Naive thymus-derived CD4-positive, alpha-beta T cell (primary cell): ENCODE data around the gene NPIPB8. TPM values are rescaled to one million over a fixed set of nuclear protein-coding genes. Genes with fewer than 3 reads are reported as not detected.
"Not testable (repeated sequence)": the region's sequence is repeated elsewhere in the genome, so short reads cannot be mapped to it uniquely, and the experiment has no call there.

Source experiments
- ATAC-seq: fragments of 150-1000 bp; cut with Tn5 transposase; 2 replicates; pipeline ENCODE4 v1.10.0; 2021; ENCODE audit warnings: mild to moderate bottlenecking, moderate library complexity
- CTCF ChIA-PET: fragments of 350-600 bp; sonication (Branson Sonifier 250); formaldehyde crosslinking; loops from one replicate; lab custom pipeline; 2021; ENCODE audit warnings: antibody characterized with exemption; lab: Charles Lee
- POLR2A ChIA-PET: fragments of 350-600 bp; sonication (Branson Sonifier 250); formaldehyde crosslinking; loops from one replicate; lab custom pipeline; 2021; ENCODE audit warnings: antibody characterized with exemption, inconsistent platforms; lab: Charles Lee
- DNase-seq, 9 donors: peaks; one replicate each; pipeline versions ENCODE4 v3.0.0 to v3.0.0-alpha.2; 2020 to 2022; ENCODE audit warnings: mixed read lengths in 1 of 9
- H3K27ac ChIP-seq: one replicate; pipeline ENCODE4 v1.7.0; 2013; ENCODE audit warnings: mild to moderate bottlenecking, low read depth, low read length, moderate library complexity
- H3K27me3 ChIP-seq, 2 donors: one replicate each; pipeline ENCODE4 v1.7.0; 2013; ENCODE audit warnings: low read length in 2 of 2, mild to moderate bottlenecking in 2 of 2, moderate library complexity in 2 of 2; ENCODE audit not compliant: control insufficient read depth in 2 of 2, insufficient read depth in 2 of 2
- H3K36me3 ChIP-seq, 3 experiments: 1 replicate in 2 of 3; 2 replicates in 1 of 3; pipeline ENCODE4 v1.7.0; 2013; ENCODE audit warnings: low read length in 3 of 3, mild to moderate bottlenecking in 3 of 3, moderate library complexity in 1 of 3; ENCODE audit not compliant: insufficient read depth in 3 of 3, control insufficient read depth in 2 of 3
- H3K4me1 ChIP-seq, 2 donors: one replicate each; pipeline ENCODE4 v1.7.0; 2013; ENCODE audit warnings: low read length in 2 of 2, mild to moderate bottlenecking in 2 of 2, moderate library complexity in 1 of 2; ENCODE audit not compliant: control insufficient read depth in 2 of 2, insufficient read depth in 2 of 2
- H3K4me3 ChIP-seq: 2 replicates; pipeline ENCODE4 v1.7.0; 2013; ENCODE audit warnings: mild to moderate bottlenecking, low read length
- H3K9me3 ChIP-seq, 3 experiments: 1 replicate in 2 of 3; 2 replicates in 1 of 3; pipeline ENCODE4 v1.7.0; 2013; ENCODE audit warnings: low read length in 3 of 3; ENCODE audit not compliant: control insufficient read depth in 2 of 3
- H3K27ac Mint-ChIP-seq, 9 donors: one replicate each; pipeline ENCODE4 v1.8.0; 2020 to 2022; ENCODE audit warnings: mixed read lengths in 9 of 9, mild to moderate bottlenecking in 8 of 9, moderate library complexity in 5 of 9, inconsistent platforms in 2 of 9
- H3K27me3 Mint-ChIP-seq, 5 donors: one replicate each; pipeline ENCODE4 v1.8.0; 2021 to 2022; ENCODE audit warnings: mixed read lengths in 5 of 5, mild to moderate bottlenecking in 1 of 5
- H3K36me3 Mint-ChIP-seq, 5 donors: one replicate each; pipeline ENCODE4 v1.8.0; 2020 to 2022; ENCODE audit warnings: mixed read lengths in 5 of 5, mild to moderate bottlenecking in 3 of 5, inconsistent platforms in 1 of 5
- H3K4me1 Mint-ChIP-seq, 7 donors: one replicate each; pipeline ENCODE4 v1.8.0; 2020 to 2022; ENCODE audit warnings: mixed read lengths in 7 of 7, mild to moderate bottlenecking in 3 of 7, inconsistent platforms in 1 of 7
- H3K4me3 Mint-ChIP-seq, 10 donors: one replicate each; pipeline ENCODE4 v1.8.0; 2020 to 2022; ENCODE audit warnings: mild to moderate bottlenecking in 10 of 10, mixed read lengths in 10 of 10, moderate library complexity in 6 of 10, inconsistent platforms in 2 of 10
- H3K9me3 Mint-ChIP-seq, 11 donors: one replicate each; pipeline ENCODE4 v1.8.0; 2020 to 2022; ENCODE audit warnings: mixed read lengths in 11 of 11, mild to moderate bottlenecking in 4 of 11, inconsistent platforms in 1 of 11, moderate library complexity in 1 of 11
- intact Hi-C, 2 donors: fragments of 100-400 bp; cut with micrococcal nuclease; formaldehyde crosslinking; loops; one replicate each; pipeline ENCODE4 v1.15.1; 2023
- polyA plus RNA-seq, 2 donors: library from polyadenylated mRNA; unstranded; fragments of 300-500 nt; fragmentation: Illumina TruSeq; gene quantifications; one replicate each; pipeline ENCODE4 v1.2.3, GENCODE V29; 2021
- total RNA-seq, 6 experiments: library from RNA in 5 of 6; stranded (reverse) in 5 of 6; gene quantifications; 1 replicate in 5 of 6; 2 replicates in 1 of 6; pipeline ENCODE4 v1.2.3 and lab custom pipeline; 2021 to 2026

NPIPB8 gene
- total and polyA plus RNA-seq, 7 experiments from 2014 or later = 0.88 to 3.0 (median 1.4) TPM; not detected in 3

DNA sequence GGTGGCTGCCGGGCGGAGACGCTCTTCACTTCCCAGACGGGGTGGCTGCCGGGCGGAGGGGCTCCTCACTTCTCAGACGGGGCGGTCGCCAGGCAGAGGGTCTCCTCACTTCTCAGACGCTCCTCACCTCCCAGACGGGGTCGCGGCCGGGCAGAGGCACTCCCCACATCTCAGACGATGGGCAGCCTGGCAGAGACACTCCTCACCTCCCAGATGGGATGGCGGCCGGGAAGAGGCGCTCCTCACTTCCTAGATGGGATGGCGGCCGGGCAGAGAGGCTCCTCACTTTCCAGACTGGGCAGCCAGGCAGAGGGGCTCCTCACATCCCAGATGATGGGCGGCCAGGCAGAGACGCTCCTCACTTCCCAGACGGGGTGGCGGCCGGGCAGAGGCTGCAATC is 28.4 kb downstream of the NPIPB8 start:
- H3K27ac Mint-ChIP-seq, ATAC-seq, H3K9me3 ChIP-seq, H3K4me1 Mint-ChIP-seq, POLR2A ChIA-PET, H3K27ac ChIP-seq, H3K9me3 Mint-ChIP-seq, CTCF ChIA-PET, H3K36me3 Mint-ChIP-seq, H3K4me3 ChIP-seq, H3K27me3 ChIP-seq, H3K4me3 Mint-ChIP-seq, H3K36me3 ChIP-seq, H3K4me1 ChIP-seq, intact Hi-C loops, DNase-seq, H3K27me3 Mint-ChIP-seq: not testable (repeated sequence)

DNA sequence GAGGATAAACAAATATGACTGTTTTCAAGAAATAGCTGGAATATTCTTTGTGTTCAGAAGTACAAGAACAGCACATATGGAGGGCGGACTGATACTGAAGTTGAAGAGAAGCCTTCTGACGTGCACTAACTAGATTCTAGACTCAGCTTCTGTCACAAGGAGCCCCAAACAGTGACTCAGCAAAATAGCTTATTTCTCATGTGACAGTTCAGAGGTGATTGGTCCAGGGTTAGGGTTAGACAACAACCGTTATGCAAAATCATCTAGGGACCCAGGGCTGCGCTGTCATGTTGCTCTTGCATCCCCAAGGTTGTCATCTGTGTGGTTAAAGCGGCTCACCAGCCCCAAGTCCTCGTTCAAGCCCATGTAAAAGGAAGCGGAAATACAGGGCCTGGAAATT is 29.6 kb downstream of the NPIPB8 start:
- H3K4me1 ChIP-seq, CTCF ChIA-PET, H3K9me3 ChIP-seq, POLR2A ChIA-PET, H3K4me1 Mint-ChIP-seq, H3K27me3 ChIP-seq, H3K27ac Mint-ChIP-seq, H3K9me3 Mint-ChIP-seq, intact Hi-C loops, H3K27ac ChIP-seq, H3K4me3 Mint-ChIP-seq, H3K27me3 Mint-ChIP-seq, H3K36me3 ChIP-seq, H3K36me3 Mint-ChIP-seq, DNase-seq, H3K4me3 ChIP-seq: not testable (repeated sequence)
- peak; percentile 46 for ATAC-seq

DNA sequence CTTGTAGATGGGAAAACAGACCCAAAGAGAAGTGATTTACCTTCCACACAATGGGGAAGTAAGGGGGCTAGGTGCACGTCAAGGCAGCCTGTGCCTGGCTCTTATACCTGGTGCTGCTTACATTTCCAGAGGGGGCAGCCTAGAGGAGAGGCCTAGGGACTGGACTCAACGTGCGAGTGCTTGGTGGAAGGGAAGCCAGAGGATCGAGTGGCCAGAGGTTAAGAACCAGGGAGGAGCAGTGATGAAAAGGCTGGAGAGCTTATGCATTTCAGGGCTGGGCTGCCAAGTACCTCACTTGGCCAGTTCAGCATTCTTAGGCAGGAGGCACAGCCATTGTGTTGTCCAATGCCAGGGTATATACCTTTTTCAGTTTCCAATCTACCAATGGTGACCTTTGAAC is 30.3 kb downstream of the NPIPB8 start:
- H3K4me1 ChIP-seq, H3K27ac Mint-ChIP-seq, H3K4me3 Mint-ChIP-seq, H3K27me3 Mint-ChIP-seq, H3K36me3 Mint-ChIP-seq, intact Hi-C loops, H3K9me3 ChIP-seq, CTCF ChIA-PET, ATAC-seq, H3K4me3 ChIP-seq, DNase-seq, H3K36me3 ChIP-seq, H3K27me3 ChIP-seq, H3K4me1 Mint-ChIP-seq, H3K27ac ChIP-seq, POLR2A ChIA-PET, H3K9me3 Mint-ChIP-seq: not testable (repeated sequence)

DNA sequence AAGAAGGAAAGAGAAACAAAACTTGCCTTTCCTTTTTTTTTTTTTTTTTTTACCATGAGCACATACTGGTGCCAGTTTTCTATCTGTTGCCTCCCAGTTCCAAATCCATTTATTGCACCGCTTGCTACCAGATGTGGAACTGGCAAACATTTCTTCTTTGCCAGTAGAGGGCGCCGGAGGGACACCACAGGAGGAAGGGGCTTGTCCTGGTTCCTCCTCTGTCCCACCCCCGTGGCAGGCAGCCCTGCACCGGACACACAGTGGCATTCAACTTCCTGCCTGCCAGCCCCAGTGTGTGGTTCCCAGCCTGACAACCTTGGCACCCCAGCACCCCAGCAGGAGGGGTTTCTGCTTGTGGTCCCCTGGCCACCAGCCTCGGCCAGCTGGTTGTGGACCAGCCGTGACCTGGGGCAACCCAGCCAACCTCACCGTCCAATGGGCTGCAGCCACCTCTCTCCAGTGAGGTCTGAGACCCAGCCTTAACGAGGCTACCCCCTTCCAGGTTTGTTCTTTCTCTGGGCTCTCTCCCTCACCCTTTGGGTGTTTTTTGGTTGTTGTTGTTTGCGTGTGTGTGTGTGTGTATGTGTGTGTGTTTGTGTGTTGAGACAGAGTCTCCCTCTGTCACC is 50.6 kb downstream of the NPIPB8 start:
- H3K27me3 Mint-ChIP-seq, intact Hi-C loops, H3K27ac ChIP-seq, CTCF ChIA-PET, POLR2A ChIA-PET, H3K4me1 Mint-ChIP-seq, H3K9me3 Mint-ChIP-seq, H3K9me3 ChIP-seq, H3K36me3 Mint-ChIP-seq, H3K27ac Mint-ChIP-seq, DNase-seq, H3K4me1 ChIP-seq, H3K4me3 ChIP-seq, H3K27me3 ChIP-seq, H3K36me3 ChIP-seq: not testable (repeated sequence)
- peak; percentile 96 for ATAC-seq
- H3K4me3 Mint-ChIP-seq = peak overlapping the region in 1 of 10 donors; percentile 50

DNA sequence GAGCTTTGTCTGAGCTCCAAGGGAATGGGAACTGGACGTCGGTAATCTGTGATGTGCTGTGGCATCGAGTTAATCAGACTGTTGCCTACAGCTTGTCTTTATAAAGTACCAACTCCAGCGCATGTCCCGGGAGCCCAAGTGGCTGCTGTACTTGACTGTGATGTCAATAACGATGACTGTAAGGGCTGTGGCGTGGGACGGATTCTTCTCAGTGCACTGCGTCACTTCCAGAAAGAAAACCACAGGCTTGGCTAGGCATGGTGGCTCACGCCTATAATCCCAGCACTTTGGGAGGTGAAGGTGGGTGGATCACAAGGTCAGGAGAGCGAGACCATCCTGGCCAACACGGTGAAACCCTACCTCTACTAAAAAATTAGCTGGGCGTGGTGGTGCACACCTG is 51.6 kb downstream of the NPIPB8 start:
- H3K27me3 ChIP-seq, H3K4me1 ChIP-seq, H3K27me3 Mint-ChIP-seq, H3K27ac Mint-ChIP-seq, H3K4me3 ChIP-seq, intact Hi-C loops, H3K27ac ChIP-seq, H3K36me3 Mint-ChIP-seq, H3K9me3 ChIP-seq, DNase-seq, CTCF ChIA-PET, H3K4me3 Mint-ChIP-seq, POLR2A ChIA-PET, H3K9me3 Mint-ChIP-seq, H3K4me1 Mint-ChIP-seq, H3K36me3 ChIP-seq: not testable (repeated sequence)
- peak; percentile 61 for ATAC-seq

DNA sequence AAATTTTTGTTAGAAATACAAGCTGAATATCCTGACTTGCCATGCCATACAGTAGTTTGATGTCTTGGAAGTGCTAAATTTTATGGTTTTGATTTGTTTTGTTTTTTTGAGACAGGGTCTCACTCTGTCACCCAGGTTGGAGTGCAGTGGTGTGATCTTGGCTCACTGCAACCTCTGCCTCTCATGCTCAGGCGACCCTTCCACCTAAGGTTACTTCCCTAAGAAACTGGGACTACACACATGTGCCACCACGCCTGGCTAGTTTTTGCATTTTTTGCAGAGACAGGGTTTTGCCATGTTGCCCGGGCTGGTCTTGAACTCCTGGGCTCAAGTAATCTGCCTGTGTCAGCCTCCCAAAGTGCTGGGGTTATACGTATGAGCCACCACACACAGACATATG is 53.9 kb downstream of the NPIPB8 start:
- H3K27ac Mint-ChIP-seq, H3K36me3 Mint-ChIP-seq, H3K4me1 Mint-ChIP-seq, H3K9me3 Mint-ChIP-seq, ATAC-seq, H3K4me3 ChIP-seq, POLR2A ChIA-PET, intact Hi-C loops, DNase-seq, CTCF ChIA-PET, H3K9me3 ChIP-seq, H3K4me3 Mint-ChIP-seq, H3K36me3 ChIP-seq, H3K27me3 ChIP-seq, H3K27me3 Mint-ChIP-seq, H3K4me1 ChIP-seq, H3K27ac ChIP-seq: not testable (repeated sequence)

DNA sequence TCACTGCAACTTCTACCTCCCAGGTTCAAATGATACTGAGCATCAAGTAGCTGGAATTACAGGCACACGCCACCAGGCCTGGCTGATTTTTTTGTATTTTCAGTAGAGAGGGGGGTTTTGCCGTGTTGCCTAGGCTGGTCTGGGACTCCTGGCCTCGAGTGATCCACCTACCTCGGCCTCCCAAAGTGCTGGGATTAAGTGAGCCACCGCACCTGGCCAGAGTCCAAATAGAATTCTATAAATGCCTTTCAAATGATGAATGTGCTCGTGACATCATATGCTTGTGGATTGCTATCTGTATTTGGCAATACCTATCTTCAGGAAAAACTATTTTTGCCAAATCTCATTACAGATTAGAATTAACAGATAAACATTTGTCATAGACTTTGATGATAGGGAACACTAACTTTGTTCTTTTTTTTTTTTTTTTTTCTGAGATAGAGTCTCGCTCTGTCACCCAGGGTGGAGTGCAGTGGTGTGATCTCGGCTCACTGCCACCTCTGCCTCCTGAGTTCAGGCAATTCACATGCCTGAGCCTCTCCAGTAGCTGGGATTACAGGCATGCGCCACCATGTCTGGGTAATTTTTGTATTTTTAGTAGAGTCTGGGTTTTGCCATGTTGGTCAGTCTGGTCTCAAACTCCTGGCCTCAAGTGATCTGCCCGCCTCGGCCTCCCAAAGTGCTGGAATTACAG is 55.5 kb downstream of the NPIPB8 start:
- H3K9me3 ChIP-seq, DNase-seq, H3K4me1 ChIP-seq, intact Hi-C loops, H3K27ac ChIP-seq, H3K4me1 Mint-ChIP-seq, H3K36me3 Mint-ChIP-seq, H3K27me3 ChIP-seq, ATAC-seq, H3K36me3 ChIP-seq, POLR2A ChIA-PET, H3K4me3 Mint-ChIP-seq, H3K9me3 Mint-ChIP-seq, H3K27ac Mint-ChIP-seq, H3K4me3 ChIP-seq, H3K27me3 Mint-ChIP-seq, CTCF ChIA-PET: not testable (repeated sequence)
